SJSA1 (cell line): ENCODE measurements around the gene ERGIC2. TPM values are rescaled to one million over a fixed set of nuclear protein-coding genes. Genes with fewer than 3 reads are reported as not detected.

ENCODE experiments used
- DNase-seq, 2 experiments: peaks; one replicate each; pipeline ENCODE4 v3.0.0-alpha.2; 2015 to 2020; ENCODE audit warnings: low spot score in 2 of 2, low read depth in 1 of 2
- H3K27ac ChIP-seq: fragments of 250-450 bp; sonication (Bioruptor Pico); 2 replicates; pipeline ENCODE4 v1.5.1; 2020; ENCODE audit warnings: mild to moderate bottlenecking, moderate library complexity
- H3K27me3 ChIP-seq: fragments of 250-450 bp; sonication (Bioruptor Pico); replicated peaks from 2 replicates; pipeline ENCODE4 v1.5.1; 2020; ENCODE audit warnings: mild to moderate bottlenecking, moderate library complexity
- H3K36me3 ChIP-seq: fragments of 250-450 bp; sonication (Bioruptor Pico); 2 replicates; pipeline ENCODE4 v1.5.1; 2020; ENCODE audit warnings: mild to moderate bottlenecking
- H3K4me1 ChIP-seq: fragments of 250-450 bp; sonication (Bioruptor Pico); replicated peaks from 2 replicates; pipeline ENCODE4 v1.6.1; 2021; ENCODE audit warnings: mild to moderate bottlenecking
- H3K4me3 ChIP-seq: fragments of 250-450 bp; sonication (Bioruptor Pico); 2 replicates; pipeline ENCODE4 v1.5.1; 2020; ENCODE audit warnings: mild to moderate bottlenecking
- H3K9me3 ChIP-seq: fragments of 250-450 bp; sonication (Bioruptor Pico); replicated peaks from 2 replicates; pipeline ENCODE4 v1.5.1; 2020; ENCODE audit warnings: mild to moderate bottlenecking
- total RNA-seq: library from RNA; depleted of rRNA; stranded (reverse); fragments of >200 nt; shearing (Covaris generic); gene quantifications from 2 replicates; pipeline ENCODE4 v1.2.3, GENCODE V29; 2014

The ERGIC2 gene
- total RNA-seq, 1 experiment from 2014 or later: 131 TPM

GRCh38 chr12:29343022-29343799 lies 37.8 kb downstream of the ERGIC2 start:
- DNase-seq: no peak
- no peaks in the 10 kb centered on the region for H3K4me1 ChIP-seq
- H3K4me3 ChIP-seq: no peak overlapping the region
- H3K9me3 ChIP-seq: no peaks in the 10 kb centered on the region
- no peaks in the 10 kb centered on the region for H3K27me3 ChIP-seq
- H3K27ac ChIP-seq: no peak overlapping the region
- peaks cover 14% of the 10 kb centered on the region; the same call in 1 of the 2 replicates for H3K36me3 ChIP-seq

- no peak overlapping the region for H3K4me3 ChIP-seq
- DNase-seq: no peak
- no peaks in the 10 kb centered on the region for H3K9me3 ChIP-seq
- peaks cover 9% of the 10 kb centered on the region for H3K36me3 ChIP-seq
- H3K4me1 ChIP-seq: no peaks in the 10 kb centered on the region
- no peak overlapping the region for H3K27ac ChIP-seq
- no peaks in the 10 kb centered on the region for H3K27me3 ChIP-seq
Measured at GRCh38 chr12:29337325-29337724, 43.6 kb downstream of the ERGIC2 start.

- no peak for DNase-seq
- peaks cover 4% of the 10 kb centered on the region for H3K36me3 ChIP-seq
- H3K27ac ChIP-seq: no peak overlapping the region
- no peaks in the 10 kb centered on the region for H3K9me3 ChIP-seq
- H3K4me1 ChIP-seq: no peaks in the 10 kb centered on the region
- no peaks in the 10 kb centered on the region for H3K27me3 ChIP-seq
- H3K4me3 ChIP-seq: no peak overlapping the region
Measured at GRCh38 chr12:29334937-29335336, 46.0 kb downstream of the ERGIC2 start.

DNA sequence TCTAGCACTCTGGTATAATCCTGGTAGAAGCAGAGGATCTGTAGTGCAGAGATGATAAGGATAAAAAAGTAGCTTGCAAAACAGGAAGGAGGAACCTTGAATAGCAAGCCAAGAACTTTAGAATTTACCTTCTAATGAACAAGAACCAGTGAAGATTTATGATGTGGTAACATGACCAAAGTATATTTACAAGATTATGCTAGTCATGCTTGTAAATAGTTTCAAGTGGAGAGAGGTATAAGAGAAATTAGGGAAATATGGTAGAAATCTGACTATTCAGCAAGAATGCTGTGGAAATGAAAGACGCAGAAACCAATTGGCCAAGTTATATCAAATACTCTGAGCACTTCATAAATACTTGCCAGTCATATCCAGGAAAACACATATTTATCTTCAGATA lies 47.8 kb downstream of the ERGIC2 start:
- H3K4me3 ChIP-seq: no peak overlapping the region
- H3K4me1 ChIP-seq: no peaks in the 10 kb centered on the region
- no peak for DNase-seq
- H3K36me3 ChIP-seq: peaks cover 4% of the 10 kb centered on the region; the same call in 1 of the 2 replicates
- H3K27ac ChIP-seq: no peak overlapping the region
- no peaks in the 10 kb centered on the region for H3K9me3 ChIP-seq
- no peaks in the 10 kb centered on the region for H3K27me3 ChIP-seq

- no peaks in the 10 kb centered on the region for H3K36me3 ChIP-seq
- no peak overlapping the region for H3K4me3 ChIP-seq
- no peaks in the 10 kb centered on the region for H3K4me1 ChIP-seq
- no peak for DNase-seq
- no peaks in the 10 kb centered on the region for H3K9me3 ChIP-seq
- no peaks in the 10 kb centered on the region for H3K27me3 ChIP-seq
- no peak overlapping the region for H3K27ac ChIP-seq
Measured at GRCh38 chr12:29329411-29329810, 51.6 kb downstream of the ERGIC2 start.

DNA sequence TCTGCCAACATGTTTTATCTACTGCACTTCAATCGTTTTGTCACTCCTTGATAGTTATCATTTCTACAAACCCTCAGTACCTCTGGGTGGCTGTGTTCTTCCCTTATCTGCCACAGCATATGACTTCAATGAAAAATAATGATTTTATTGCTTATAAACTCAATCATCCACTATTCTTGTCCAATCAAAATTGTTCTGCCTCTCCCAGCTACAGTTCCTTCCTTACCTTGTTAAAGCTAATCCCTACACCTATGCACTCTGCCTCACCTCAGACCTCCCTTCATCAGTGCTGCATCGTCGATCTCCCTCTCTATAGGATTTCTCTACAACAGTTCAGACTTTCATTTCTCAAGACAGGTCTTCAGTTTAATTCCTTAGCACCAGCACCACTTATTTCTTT lies 58.8 kb downstream of the ERGIC2 start:
- Histone ChIP-seq H3K9me3 (no peaks in the 10 kb centered on the region), H3K4me3 (no peak overlapping the region), H3K27ac (no peak overlapping the region), H3K4me1 (peaks cover 7% of the 10 kb centered on the region), H3K36me3 (no peaks in the 10 kb centered on the region), H3K27me3 (no peaks in the 10 kb centered on the region)
- DNase-seq: no peak

GRCh38 chr12:29320295-29321085 lies 60.5 kb downstream of the ERGIC2 start:
- Histone ChIP-seq H3K27ac (peak overlapping the region; percentile 19; the same call in 1 of the 2 replicates), H3K36me3 (no peaks in the 10 kb centered on the region)

DNA sequence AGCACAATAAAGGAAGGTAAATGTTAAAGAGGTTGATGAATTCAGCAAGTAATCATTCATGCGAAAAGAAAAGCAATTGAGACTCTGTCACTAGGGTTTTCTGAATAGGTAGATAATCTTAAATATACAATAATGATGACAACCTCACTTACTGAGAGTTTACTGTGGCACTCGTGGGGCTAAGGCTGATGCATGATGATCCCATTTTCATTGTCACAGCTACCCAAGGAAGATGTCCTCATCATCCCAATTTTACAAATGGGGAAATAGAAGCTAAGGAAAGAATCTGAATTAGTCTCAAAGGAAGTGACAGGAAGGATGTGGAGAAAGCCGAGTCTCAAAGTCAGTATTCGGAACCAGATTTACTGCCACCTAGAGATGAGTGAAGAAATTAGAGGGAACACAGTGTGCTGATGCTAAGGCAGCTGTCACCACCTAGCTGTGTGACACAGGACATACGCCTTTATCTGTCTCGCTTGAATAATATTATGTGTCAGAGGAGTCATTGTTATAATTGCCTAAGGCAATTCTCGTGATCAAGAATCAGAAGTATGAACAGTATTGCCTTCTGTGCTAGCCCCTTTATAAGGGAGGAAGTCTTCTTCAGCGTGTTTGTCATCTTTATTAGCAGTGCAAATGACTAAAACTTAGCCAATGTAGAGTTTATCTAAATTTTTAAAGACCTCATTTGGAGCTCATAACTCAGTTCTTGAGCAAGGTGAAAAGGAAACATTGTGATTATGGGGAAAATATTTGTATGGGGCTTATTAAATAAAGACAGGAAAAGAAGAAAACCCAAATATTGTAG lies 63.2 kb downstream of the ERGIC2 start:
- no peak overlapping the region for H3K27ac ChIP-seq
- H3K4me1 ChIP-seq: peaks cover 7% of the 10 kb centered on the region

More at GRCh38 chr12:29320295-29321085, 60.5 kb downstream of the ERGIC2 start:
- H3K4me1 ChIP-seq: peaks cover 7% of the 10 kb centered on the region
- DNase-seq: peak in 1 of 2 experiments; percentile 16
- H3K4me3 ChIP-seq: no peak overlapping the region
- H3K27me3 ChIP-seq: no peaks in the 10 kb centered on the region
- H3K9me3 ChIP-seq: no peaks in the 10 kb centered on the region

GRCh38 chr12:29316752-29317151 lies 64.2 kb downstream of the ERGIC2 start:
- no peak for DNase-seq

More for the DNA sequence above, 63.2 kb downstream of the ERGIC2 start:
- no peak overlapping the region for H3K4me3 ChIP-seq
- no peaks in the 10 kb centered on the region for H3K9me3 ChIP-seq
- H3K36me3 ChIP-seq: no peaks in the 10 kb centered on the region
- peak in 1 of 2 experiments; percentile 24 for DNase-seq
- no peaks in the 10 kb centered on the region for H3K27me3 ChIP-seq

DNA sequence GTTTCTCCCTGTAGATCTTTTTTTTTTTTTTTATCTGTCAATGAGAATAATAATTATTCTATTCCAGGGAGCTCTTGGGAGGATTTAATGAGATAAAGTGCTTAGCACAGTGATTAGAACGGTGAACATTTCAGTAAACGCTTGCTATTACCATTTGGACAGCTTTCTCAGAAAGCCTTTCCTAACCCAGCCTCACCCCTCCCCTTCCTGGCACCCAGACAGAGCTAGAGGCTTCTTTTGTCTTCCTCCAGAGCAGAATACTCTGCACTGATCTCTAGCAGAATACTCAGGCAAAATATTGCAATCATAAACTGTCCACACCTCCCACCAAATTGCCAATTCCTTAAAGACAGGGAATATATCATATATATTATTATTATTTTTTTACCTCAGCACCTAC lies 66.6 kb downstream of the ERGIC2 start:
- H3K36me3 ChIP-seq: no peaks in the 10 kb centered on the region
- no peak overlapping the region for H3K4me3 ChIP-seq
- no peak for DNase-seq
- no peaks in the 10 kb centered on the region for H3K27me3 ChIP-seq
- no peaks in the 10 kb centered on the region for H3K4me1 ChIP-seq
- no peaks in the 10 kb centered on the region for H3K9me3 ChIP-seq
- no peak overlapping the region for H3K27ac ChIP-seq

More at GRCh38 chr12:29316752-29317151, 64.2 kb downstream of the ERGIC2 start:
- no peaks in the 10 kb centered on the region for H3K9me3 ChIP-seq
- H3K36me3 ChIP-seq: no peaks in the 10 kb centered on the region
- no peak overlapping the region for H3K27ac ChIP-seq
- H3K4me1 ChIP-seq: peaks cover 7% of the 10 kb centered on the region
- H3K27me3 ChIP-seq: no peaks in the 10 kb centered on the region
- H3K4me3 ChIP-seq: no peak overlapping the region

GRCh38 chr12:29310899-29311298 lies 70.1 kb downstream of the ERGIC2 start:
- H3K27me3 ChIP-seq: no peaks in the 10 kb centered on the region
- H3K36me3 ChIP-seq: no peaks in the 10 kb centered on the region
- DNase-seq: no peak
- no peak overlapping the region for H3K27ac ChIP-seq
- no peaks in the 10 kb centered on the region for H3K4me1 ChIP-seq
- no peaks in the 10 kb centered on the region for H3K9me3 ChIP-seq
- no peak overlapping the region for H3K4me3 ChIP-seq

DNA sequence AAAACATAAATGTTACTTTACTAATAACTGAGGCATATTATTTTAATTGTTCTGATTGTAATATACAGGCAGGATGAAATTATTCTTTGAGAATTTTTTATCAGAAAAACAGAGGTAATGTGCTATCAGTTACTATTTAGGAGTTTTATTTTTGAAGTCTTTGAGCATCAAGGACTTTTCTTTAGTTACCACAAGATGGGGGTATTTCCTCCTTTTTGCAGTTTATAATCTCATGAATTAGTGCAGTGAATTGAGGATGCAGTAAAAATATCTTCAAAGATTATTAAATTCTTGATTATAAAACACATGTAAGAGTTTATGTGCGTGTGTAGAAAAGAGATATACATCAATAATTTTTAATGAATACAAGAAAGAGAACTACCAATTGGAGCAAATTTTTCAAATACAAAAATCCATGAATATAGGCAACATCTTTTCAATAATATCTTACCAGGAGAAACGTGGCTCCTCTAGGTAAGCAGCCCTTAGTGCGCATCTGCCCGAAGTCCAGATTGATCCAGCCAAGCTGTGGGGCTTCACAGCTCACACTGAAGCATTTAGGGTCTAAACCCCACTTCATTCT lies 71.6 kb downstream of the ERGIC2 start:
- no peaks in the 10 kb centered on the region for H3K9me3 ChIP-seq
- no peaks in the 10 kb centered on the region for H3K4me1 ChIP-seq
- H3K27me3 ChIP-seq: no peaks in the 10 kb centered on the region
- H3K27ac ChIP-seq: no peak overlapping the region
- no peaks in the 10 kb centered on the region for H3K36me3 ChIP-seq
- H3K4me3 ChIP-seq: no peak overlapping the region
- DNase-seq: no peak

DNA sequence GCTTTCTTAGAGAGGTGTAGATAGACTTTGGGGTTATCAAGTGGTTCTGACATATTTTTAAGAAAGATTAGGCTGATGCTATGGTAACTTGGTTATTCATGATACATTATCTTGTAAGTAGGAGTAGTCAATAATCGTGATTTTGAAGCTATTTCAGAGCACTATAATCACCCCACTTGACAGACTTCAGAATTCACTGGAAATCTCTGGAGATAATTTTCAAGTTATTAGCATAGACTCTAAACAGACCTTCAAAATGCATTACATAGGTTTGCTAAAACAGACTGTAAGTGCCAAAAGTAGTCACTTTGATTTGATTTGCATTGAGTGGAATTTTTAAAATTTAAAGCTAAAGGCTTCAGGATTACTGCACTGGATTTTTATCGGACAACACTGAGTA lies 74.3 kb downstream of the ERGIC2 start:
- H3K36me3 ChIP-seq: no peaks in the 10 kb centered on the region
- DNase-seq: no peak
- no peaks in the 10 kb centered on the region for H3K4me1 ChIP-seq
- no peaks in the 10 kb centered on the region for H3K9me3 ChIP-seq
- no peak overlapping the region for H3K27ac ChIP-seq
- no peaks in the 10 kb centered on the region for H3K27me3 ChIP-seq
- no peak overlapping the region for H3K4me3 ChIP-seq
